Prostate gland (tissue), 2 donors: ENCODE results near the gene RNF126. TPM values are rescaled to one million over a fixed set of nuclear protein-coding genes. Genes with fewer than 3 reads are reported as not detected.

Source experiments
- DNase-seq: peaks from one replicate; pipeline ENCODE4 v3.0.0-alpha.2; 2019; ENCODE audit warnings: low spot score
- H3K27ac ChIP-seq, 2 donors: fragments of 200-600 bp; sonication (generic); 2 replicates each; pipeline ENCODE4 v1.5.1; 2017 to 2019
- H3K27me3 ChIP-seq: fragments of 200-600 bp; sonication (generic); replicated peaks from 2 replicates; pipeline ENCODE4 v1.5.1; 2019; ENCODE audit not compliant: insufficient read depth
- H3K36me3 ChIP-seq, 2 donors: fragments of 200-600 bp; sonication (generic); 1 replicate in 1 of 2; 2 replicates in 1 of 2; pipeline versions ENCODE4 v1.5.1 to v1.8.1; 2017 to 2019
- H3K4me1 ChIP-seq: fragments of 200-600 bp; sonication (generic); replicated peaks from 2 replicates; pipeline ENCODE4 v1.5.1; 2019
- H3K4me3 ChIP-seq, 2 donors: fragments of 200-600 bp; sonication (generic); 2 replicates each; pipeline ENCODE4 v1.5.1; 2017 to 2019
- H3K9me3 ChIP-seq: fragments of 200-600 bp; sonication (generic); 2 replicates; pipeline ENCODE4 v1.5.1; 2017
- POLR2A ChIP-seq: fragments of 450-650 bp; IDR thresholded peaks from one replicate; pipeline ENCODE4 v1.6.1; 2016; ENCODE audit warnings: antibody characterized with exemption, mild to moderate bottlenecking
- POLR2AphosphoS5 ChIP-seq: sonication (generic); formaldehyde crosslinking; IDR thresholded peaks from one replicate; pipeline ENCODE4 v1.6.1; 2017; ENCODE audit warnings: antibody characterized with exemption
- WGBS: methylation state at CpG from one replicate; pipeline ENCODE4 v1.1.5; 2018; 5-methylcytosine and 5-hydroxymethylcytosine counted together
- intact Hi-C: fragments of 100-400 bp; cut with DNase I; formaldehyde crosslinking; loops from one replicate; pipeline ENCODE4 v1.14.2; 2022
- total RNA-seq, 2 donors: library from RNA; depleted of rRNA; stranded (reverse); fragments of >200 nt; gene quantifications; one replicate each; pipeline ENCODE4 v1.1.0, GENCODE V29; 2016
- TF ChIP-seq, protein P1 (sequence below), 4 experiments: fragments of 200-600 bp in 2 of 4; fragments of 450-650 bp in 2 of 4; sonication (generic) in 2 of 4; IDR thresholded peaks; 1 replicate in 3 of 4; 2 replicates in 1 of 4; pipeline ENCODE4 v1.5.1; 2016 to 2019; ENCODE audit warnings: antibody characterized with exemption in 4 of 4, mild to moderate bottlenecking in 2 of 4, moderate library complexity in 2 of 4

Gene RNF126
- total RNA-seq, 2 donors from 2014 or later, result 70.7 to 109 TPM

DNA sequence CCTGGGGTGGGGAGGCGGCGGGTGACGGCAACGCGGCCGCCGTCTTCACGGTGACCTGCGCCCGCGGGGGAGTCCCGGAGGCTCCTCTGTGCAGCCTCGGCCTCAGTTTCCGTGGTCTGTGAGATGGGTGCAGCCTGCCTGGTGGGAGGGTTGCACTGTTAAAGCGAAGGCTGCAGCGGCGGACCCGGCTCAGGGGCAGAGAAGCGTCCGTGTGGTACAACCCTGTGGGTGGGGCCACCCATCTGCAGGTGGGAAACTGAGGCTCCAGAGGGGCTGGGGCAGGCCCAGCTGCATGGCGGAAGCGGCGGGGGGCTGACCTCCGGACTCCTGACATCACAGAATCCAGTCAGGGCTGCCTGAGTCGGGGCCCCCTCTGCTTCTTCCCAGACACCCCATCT is 22.9 kb downstream of the RNF126 start:
- TF ChIP-seq, protein P1, sequence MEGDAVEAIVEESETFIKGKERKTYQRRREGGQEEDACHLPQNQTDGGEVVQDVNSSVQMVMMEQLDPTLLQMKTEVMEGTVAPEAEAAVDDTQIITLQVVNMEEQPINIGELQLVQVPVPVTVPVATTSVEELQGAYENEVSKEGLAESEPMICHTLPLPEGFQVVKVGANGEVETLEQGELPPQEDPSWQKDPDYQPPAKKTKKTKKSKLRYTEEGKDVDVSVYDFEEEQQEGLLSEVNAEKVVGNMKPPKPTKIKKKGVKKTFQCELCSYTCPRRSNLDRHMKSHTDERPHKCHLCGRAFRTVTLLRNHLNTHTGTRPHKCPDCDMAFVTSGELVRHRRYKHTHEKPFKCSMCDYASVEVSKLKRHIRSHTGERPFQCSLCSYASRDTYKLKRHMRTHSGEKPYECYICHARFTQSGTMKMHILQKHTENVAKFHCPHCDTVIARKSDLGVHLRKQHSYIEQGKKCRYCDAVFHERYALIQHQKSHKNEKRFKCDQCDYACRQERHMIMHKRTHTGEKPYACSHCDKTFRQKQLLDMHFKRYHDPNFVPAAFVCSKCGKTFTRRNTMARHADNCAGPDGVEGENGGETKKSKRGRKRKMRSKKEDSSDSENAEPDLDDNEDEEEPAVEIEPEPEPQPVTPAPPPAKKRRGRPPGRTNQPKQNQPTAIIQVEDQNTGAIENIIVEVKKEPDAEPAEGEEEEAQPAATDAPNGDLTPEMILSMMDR (IDR thresholded peaks at IDR 0.05), result no peak
- no peak for TF ChIP-seq POLR2A
- no peak for TF ChIP-seq POLR2AphosphoS5
- Histone ChIP-seq H3K4me3 (peak overlapping the region; percentile 35 to 39), H3K27ac (no peak overlapping the region), H3K27me3 (no peaks in the 10 kb centered on the region), H3K9me3 (no peaks in the 10 kb centered on the region), H3K4me1 (no peaks in the 10 kb centered on the region), H3K36me3 (no peaks in the 10 kb centered on the region)
- DNase-seq, result no peak
- 51% methylated on average over 17 of the region's 25 CpGs for WGBS
- intact Hi-C loops, result no loop called here

DNA sequence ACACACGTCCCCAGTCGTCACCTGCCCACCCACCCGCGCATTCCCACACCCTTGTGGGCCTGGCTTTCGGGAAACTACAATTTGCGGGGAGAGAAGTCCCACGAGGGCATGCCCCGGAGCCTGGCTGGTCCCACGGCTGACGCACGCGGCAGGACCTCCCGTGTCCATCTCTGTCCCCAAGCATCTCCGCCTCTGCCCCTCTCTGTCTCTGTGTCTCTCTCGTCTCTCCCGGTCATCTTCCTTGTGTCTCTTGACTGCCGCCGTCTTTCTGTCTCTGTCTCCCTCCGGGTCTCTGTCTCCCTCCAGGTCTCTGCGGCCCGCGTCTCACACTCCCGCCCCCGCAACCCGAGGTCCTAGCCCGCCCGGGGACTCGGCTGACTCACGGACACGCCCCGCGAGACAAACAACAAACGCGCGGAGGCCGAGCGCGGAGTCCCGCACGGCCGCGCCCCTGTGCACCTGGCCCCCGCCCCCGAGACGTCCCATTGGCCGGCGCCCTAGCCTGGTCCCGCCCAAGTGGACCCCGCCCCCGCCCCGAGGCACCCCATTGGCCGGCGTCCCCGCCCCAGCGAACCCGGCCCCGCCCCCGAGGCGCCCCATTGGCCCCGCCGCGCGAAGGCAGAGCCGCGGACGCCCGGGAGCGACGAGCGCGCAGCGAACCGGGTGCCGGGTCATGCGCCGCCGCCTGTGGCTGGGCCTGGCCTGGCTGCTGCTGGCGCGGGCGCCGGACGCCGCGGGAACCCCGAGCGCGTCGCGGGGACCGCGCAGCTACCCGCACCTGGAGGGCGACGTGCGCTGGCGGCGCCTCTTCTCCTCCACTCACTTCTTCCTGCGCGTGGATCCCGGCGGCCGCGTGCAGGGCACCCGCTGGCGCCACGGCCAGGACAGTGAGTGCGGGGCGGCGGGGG is 23.5 kb downstream of the RNF126 start, which contains the start of gene FGF22:
FGF22 (plus strand) TSS at position 627 of the 908 bp plus-strand sequence; CDS start at position 674, 47 bp downstream.
- WGBS, result 7% methylated on average over 74 of the region's 109 CpGs
- peak within 1 kb of the TSS; percentile 35 to 39 for H3K4me3 ChIP-seq
- TF ChIP-seq POLR2A, result no peak
- TF ChIP-seq, protein P1 (IDR thresholded peaks at IDR 0.05), result peak in 1 of 4 experiments; percentile 22
- no peaks in the 10 kb centered on the region for H3K27me3 ChIP-seq
- no peak within 1 kb of the TSS for H3K27ac ChIP-seq
- no peaks in the 10 kb centered on the region for H3K36me3 ChIP-seq
- H3K4me1 ChIP-seq, result no peaks in the 10 kb centered on the region
- intact Hi-C loops, result no loop called here
- peak; percentile 93 for DNase-seq
- H3K9me3 ChIP-seq, result no peaks in the 10 kb centered on the region

DNA sequence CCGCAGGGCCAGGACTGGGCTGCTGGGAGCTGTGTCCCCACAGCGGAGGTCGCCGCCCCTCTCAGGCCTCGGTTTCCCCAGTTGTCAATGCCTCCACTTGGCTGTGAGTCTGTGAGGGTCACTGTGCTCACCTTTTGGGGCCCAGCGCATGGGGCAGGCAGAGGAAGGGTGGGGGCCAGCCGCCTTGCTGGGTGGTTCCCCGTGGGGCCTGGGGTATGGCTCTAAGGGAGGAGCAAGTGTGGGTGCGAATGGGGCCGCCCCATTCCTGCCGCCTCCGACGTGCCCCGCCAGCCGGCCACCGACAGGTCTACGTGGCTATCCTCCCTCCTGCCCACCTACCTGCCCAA is 24.1 kb downstream of the RNF126 start:
- intact Hi-C loops, result no loop called here
- H3K4me3 ChIP-seq, result peak overlapping the region; percentile 23 to 39
- H3K27ac ChIP-seq, result no peak overlapping the region
- no peaks in the 10 kb centered on the region for H3K36me3 ChIP-seq
- no peaks in the 10 kb centered on the region for H3K9me3 ChIP-seq
- no peak for DNase-seq
- no peaks in the 10 kb centered on the region for H3K27me3 ChIP-seq
- TF ChIP-seq, protein P1 (IDR thresholded peaks at IDR 0.05), result no peak
- TF ChIP-seq POLR2AphosphoS5 (no peak), POLR2A (no peak)
- 58% methylated on average over 17 of the region's 17 CpGs for WGBS
- H3K4me1 ChIP-seq, result no peaks in the 10 kb centered on the region

DNA sequence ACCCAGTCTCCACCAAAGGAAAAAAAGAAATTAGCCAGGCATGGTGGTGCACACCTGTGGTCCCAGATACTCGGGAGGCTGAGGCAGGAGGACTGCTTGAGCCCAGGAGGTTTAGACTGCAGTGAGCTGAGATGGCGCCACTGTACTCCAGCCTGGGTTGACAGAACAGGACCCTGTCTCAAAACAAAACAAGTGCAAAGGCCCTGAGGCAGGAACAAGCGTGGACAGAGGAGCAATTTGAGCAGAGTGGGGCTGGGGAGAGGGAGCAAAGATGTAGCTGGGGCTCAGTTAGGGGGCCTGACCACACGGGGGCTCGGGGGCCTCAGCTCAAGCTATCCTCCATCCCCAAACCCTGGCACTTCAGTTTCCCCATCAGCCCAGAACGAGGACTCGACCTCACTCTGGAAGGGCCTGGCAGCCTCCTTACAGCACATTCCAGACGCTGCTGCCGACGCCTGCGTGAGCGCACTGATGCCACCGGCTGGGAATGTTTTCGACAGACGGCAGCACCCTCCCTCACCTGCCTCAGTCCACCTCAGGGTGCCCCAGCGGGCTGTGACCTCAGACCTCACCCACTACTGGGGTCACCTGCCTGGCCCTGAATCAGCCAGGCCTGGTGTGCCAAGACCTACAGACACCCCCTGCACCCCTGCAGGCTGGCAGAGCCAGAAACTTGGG is 27.9 kb downstream of the RNF126 start:
- WGBS, result 91% methylated on average over 16 of the region's 16 CpGs
- H3K27me3 ChIP-seq, result no peaks in the 10 kb centered on the region
- H3K36me3 ChIP-seq, result no peaks in the 10 kb centered on the region
- TF ChIP-seq POLR2A (no peak), POLR2AphosphoS5 (no peak)
- TF ChIP-seq, protein P1 (IDR thresholded peaks at IDR 0.05), result no peak
- intact Hi-C loops, result no loop called here
- H3K27ac ChIP-seq, result no peak overlapping the region
- H3K4me3 ChIP-seq, result no peak overlapping the region
- H3K9me3 ChIP-seq, result no peaks in the 10 kb centered on the region
- H3K4me1 ChIP-seq, result no peaks in the 10 kb centered on the region
- DNase-seq, result no peak
